ENCODE measurements around the gene NFATC2.
A peak's percentile ranks its signal among the peaks of the same experiment; 100 is the strongest.
"Not testable (repeated sequence)": the region's sequence is repeated elsewhere in the genome, so short reads cannot be mapped to it uniquely, and the experiment has no call there.

Gene NFATC2

DNA sequence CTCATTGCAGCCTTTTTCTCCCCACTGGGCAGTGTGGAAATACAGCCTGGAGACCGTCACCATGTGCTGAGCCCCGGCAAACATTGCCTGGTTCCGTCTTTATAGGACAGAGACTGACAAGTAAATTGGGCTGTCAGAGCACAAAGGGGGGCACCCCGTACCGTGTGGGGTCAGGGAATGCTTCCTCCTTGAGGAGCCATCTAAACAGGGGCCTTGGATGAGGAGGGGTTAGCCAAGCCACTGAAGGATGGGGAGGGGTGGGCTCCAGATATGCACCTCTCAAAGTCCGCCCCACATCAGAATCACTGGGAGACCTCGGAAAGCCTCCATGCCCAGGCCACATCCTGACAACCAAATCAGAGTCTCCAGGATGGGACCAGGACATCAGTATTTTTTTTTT is 73.9 kb downstream of the NFATC2 start:
- DNase-seq: no peak

DNA sequence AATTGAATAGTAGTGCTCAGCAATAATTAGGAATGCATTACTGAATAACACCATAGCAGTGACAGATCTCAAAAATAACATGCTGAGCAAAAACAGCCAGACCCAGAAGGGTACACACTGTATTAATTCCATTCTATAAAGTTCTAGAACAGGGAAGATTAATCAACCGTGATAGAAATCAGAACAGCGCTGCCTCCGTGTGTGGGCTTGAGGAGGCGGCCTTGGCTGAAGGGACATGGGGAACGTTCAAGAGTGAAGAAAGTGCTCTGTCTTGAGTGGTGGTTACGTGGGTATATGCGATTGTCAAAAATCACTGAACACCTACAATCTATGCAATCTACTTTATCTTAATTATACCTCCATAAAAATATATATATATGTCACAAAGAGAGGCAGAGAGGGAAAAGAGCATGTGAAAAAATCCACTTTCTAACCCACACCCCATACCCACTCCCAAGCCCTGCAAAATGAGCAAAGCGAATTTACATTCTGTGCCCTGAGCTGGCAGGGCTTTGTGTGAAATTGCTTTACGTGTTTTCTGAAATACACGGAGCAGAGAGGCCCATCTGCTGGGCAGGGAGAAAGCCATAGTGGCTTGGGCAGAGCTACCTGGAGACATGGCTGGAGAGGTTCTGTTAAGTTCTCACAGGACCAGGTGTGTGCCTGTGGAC is 74.4 kb downstream of the NFATC2 start:
- no peak for DNase-seq

DNA sequence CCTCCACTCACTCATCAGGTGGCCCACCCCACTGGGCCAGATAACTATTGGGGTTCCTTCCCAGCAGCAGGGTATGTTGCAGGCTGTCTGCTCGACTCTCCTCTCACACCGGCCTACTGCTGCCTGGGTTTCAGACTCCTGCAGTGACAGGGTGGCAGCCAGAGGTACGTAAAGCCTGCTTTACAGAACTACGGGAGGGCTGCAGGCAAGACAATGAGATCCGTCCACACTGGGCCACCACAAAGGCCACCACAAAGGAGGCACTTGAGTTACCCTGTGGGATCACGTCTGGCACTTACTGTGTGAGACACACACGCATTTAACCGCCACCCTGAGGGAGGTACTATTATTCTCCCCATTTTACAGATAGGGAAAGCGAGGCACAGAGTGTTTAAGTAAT is 78.5 kb downstream of the NFATC2 start:
- no peak for DNase-seq

DNA sequence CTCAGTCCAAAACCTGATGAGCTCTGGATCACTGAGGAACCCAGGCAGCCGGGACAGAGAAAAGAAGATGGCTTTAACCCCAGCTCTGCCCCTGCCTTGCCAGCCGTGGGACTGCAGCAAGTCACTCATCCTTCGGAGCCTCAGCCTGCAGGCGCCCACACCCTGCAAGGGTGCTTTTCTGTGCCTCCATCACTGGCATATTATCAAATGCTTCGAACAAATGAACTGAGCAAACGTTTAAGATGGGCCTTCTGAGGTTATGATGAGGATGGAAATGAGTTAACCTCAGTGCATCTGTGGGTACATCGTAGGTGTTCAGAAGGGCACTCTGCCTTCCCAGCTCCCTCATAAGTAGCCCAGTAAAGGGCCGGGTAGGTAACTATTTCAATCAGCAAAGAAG is 79.0 kb downstream of the NFATC2 start:
- no peak for DNase-seq

DNA sequence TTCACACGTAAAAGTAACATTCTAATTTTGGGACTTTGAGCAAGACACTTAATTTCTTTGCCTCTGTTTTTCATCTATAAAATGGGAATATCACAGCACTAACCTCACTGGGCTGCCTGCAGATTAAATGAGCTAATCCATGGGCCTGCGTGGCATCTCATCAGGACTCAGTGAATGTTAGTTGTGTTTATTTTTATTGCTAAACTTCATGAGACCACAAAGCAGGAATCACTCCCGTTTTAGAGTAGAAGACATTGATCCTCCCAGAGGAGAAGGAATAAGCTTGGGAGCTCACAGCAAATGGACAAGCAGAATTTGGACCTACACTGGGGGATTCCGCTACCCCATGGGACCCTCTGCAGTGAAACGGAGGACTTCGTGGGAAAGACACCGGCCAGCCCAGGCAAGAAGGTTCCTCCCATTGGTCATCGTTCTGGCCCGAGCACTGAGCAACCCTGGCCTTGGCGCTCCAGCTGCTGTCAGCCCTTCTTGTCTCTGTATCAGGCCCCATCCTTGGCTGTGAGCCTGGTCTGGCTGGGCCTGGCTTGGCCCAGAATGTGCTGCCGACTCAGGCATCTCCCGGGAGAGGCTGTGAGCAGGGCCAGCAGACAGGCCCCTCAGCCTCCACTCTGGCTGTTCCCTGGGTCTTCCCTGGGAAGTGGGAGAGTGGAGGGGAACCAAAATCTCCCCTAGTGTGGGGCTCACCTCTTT is 79.8 kb downstream of the NFATC2 start:
- no peak for DNase-seq

DNA sequence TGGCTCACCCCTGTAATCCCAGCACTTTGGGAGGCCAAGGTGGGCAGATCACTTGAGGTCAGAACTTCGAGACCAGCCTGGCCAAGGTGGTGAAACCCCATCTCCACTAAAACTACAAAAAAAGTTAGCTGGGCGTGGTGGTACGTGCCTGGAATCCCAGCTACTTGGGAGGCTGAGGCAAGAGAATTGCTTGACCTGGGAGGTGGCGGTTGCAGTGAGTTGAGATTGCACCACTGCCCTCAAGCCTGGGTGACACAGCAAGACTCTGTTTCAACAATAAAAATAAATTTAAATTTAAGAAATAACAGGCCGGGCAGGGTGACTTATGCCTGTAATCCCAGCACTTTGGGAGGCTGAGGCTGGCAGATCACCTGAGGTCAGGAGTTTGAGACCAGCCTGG is 80.7 kb downstream of the NFATC2 start:
- DNase-seq: not testable (repeated sequence)

DNA sequence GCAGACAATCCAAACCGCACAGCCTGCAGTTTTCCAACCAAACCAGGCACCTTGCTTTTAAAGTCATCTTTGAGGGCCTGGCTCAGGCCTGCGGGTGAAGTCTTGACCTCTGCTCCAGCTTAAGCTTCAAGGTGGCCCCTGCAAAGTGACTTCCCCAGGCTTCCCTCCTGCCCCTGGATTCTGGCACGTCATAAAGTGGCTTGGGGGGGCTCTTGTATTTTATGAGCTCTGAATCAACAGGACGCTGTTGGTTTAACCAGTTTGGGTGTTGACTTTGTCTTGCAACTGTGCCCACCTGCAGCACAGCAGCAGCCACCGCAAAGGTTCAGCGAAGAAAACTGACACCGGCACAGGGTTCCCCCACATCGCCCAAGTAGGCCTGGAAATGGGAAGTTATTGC is 81.2 kb downstream of the NFATC2 start:
- no peak for DNase-seq

DNA sequence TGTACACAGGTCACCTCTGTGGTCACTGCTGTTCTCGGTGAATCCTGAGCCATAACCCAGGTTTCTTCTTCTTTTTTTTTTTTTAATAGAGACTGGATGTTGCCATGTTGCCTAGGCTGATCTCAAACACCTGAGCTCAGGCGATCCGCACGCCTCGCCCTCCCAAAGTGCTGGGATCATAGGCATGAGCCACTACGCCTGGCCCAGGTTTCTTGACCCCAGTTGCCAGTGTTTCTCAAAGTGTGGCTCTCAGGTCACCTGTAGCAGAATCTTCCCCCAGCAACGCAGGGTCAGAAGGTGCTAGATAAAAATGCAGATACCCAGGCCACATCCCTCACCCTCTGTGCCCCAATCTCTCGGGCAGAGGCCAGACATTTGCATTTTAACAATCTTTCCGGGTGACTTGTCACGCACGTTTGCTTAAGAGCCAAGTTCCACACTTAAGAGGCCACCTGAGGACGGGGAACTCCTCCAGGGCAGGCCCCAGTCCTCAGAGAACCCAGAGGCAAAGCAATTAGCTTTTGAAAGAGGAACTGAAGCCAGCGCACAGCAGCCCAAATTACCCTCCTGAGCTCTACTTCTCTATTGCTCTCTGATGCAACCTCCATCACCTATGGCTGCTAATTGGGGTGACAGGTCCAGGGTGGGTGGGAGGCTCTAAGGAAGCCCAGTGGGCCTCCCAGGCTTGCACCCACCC is 81.8 kb downstream of the NFATC2 start:
- no peak for DNase-seq

DNA sequence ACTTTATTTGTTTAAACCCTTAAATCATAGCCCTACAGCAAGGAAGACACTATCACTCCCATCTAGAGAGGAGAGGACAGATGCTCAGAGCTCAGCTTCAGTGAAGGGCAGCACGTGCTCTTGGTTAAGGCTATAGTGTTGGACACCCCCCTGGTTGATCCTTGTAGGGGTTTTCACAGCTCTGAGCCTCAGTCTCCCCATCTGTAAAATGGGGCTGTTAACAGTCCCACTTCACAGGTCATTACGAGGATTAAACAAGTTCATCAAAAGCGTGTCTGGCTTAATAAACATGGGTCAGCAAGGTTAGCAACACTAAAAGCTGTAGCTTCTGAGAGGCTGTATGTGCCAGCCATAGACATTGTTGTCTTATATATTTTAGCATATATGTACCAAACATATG is 82.4 kb downstream of the NFATC2 start:
- no peak for DNase-seq

DNA sequence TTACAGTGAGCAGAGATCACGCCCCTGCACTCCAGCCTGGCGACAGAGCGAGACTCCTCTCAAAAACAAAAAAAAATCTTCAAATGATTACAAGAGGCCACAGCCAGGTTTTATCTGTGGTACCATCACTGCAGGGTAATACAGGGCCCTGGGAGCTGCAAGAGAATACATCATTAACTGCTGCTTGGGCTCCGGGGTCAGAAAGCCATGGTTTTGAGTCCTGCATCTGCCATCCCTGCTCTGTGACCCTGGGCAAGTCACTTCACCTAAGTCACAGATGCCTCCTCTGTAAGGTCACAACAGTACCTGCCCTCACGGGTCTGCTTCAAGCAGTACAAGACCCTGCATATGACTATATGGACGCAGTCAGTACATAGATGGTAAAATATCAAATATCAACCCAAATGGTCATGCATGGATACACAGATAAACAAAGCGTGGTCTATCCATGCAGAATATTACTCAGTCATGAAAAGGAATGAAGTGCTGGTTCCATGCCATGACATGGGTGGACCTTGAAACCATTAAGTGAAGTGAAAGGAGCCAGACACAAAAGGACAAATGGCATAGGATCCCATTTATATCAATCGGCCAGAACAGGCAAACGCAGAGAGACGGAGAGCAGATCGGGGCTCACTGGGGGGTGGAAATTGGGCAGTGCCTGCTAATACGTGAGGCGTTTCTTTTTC is 83.6 kb downstream of the NFATC2 start:
- DNase-seq: no peak

DNA sequence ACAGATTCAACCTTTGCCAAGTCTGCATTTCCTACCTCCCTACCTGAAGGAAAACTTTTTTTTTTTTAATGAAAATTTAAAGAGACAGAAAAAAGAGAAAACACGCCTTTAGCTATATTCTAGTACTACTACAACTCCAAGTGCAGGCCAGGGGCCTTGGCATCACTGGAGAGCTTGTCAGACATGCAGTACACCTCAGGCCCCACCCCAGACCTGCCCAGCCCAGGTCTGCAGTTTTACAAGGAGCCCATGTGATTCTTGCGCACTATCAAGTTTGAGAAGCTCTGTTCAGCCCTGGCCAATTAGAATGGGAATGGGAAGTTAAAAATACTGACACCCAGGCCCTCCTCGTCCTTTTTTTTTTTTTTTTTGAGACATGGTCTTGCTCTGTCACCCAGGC is 85.0 kb downstream of the NFATC2 start:
- no peak for DNase-seq

DNA sequence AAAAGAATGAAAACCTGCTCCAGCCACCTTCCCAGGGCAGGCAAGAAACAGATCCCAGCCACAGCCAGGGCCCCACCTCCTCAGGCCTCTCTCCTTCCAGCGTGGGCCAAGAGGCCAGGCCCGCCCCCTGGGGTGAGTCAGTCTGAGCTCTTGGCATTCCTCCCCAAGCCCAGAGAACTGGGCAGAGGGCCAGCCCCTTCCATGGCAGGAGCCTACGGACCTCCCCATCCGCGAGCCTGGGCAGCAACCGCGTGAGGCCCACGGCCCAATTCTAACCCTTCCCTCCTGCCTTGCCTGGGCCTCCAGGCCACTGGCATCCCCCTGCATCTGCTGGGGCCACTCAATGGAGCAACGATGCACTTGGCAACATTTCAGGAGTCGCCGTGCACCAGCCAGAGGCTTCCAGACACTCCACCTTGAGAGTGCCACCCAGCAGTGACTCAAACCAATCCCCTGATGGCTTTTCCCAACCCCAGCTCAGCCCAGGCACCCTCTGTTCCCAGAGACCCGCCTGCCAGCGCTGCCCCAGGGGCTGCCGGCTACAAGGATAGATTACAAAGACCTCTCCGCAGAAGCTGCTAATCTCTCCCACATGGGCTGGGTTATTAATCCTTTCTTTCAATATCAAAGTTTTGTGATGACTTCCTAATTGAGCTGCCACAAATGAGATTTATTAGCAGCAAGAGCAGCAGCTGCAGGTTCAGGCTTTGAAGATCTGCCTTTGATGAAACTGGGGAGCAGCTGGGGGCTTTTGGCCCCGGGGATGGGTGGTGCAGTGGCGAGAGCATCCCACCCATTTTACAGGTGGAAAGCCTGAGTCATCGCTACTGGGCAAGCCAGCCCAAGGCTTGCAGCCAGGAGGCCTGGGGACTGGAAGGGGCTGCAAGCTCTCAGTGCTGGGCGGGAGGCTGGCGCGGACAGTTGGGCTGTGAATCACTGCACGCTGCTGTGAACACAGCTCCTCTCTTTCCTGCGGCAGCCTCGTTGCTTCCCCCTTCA is 85.7 kb downstream of the NFATC2 start:
- DNase-seq: peak; percentile 91

DNA sequence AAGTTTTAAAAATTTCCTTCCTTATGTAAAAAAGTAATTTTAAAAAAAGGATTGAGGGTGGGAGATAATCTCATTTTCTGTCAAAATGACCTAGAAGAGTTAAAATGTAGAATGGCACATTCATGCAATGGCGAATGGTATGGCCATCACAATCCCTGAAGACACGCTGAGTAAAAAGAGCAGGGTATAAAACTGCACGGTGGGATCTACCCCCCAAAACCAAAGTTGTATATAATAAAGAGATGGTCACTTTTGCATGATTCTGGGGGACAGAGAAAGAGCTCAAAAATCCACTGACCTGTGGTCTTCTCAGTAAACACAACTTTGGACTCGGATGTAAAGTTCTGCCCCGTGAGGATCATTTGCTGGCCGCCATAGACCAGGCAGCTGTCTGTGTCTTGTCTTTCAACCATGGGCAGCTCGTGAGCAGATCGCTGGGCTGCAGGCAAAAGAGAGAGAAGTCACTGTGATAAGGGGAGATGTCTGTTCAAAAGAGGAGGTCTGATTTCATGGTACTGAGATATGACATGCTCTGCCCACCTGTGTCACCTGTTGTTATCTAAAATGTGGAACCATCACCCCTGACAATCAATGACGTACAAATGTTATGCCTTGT is 88.2 kb downstream of the NFATC2 start:
- no peak for DNase-seq

DNA sequence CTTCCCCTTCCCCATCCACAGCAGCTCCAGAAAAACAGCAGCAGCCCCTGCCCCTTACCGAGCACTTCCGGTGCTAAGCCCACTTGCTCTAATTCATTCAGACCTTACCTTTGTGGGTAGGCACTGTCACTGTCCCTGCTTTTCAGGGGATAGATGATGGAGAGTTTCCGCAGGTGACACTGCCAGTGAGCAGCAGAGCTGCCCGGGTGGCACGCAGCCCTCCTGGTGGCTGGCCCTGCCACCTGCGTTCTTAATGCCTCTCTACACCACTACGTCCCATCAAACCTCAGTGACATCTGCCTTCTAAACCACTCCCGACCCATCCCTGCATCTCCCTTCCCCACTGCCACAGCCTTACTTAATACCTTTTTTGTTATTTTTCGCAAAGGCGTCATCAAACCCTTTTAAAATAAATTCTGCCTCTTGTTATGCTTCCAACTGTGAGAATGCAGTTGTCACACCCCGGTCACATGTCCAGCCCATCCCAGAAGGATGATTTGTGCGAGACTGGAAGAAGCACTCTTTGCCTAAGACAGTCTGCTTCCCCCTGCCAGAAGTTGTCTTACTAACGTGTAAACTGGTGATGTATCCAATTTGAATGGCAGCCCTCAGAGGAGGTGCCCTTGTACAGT is 89.7 kb downstream of the NFATC2 start:
- DNase-seq: no peak

DNA sequence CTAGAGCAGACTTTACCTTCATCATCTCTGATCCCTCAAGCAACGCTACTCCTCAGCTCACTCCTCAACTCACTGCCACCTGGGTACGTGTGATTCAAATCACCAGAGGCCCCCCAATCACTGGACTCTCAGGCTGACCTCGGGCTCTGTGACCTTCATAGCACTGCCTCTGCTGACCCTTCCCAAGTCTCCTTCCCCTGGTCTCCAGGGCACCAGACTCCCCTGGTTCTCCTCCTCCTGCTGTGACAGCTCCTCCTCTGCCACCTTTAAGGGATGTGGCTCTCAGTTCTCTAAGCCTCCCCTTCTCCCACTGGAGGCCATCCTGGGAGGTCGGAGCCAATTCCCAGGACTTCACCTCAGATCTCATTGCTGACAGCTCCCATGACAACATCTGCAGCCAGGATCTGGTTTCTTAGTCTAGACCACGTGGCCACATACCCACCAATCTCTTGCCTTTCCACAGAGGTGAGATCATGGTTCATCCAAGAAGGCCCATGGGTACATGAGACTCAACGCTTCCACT is 90.4 kb downstream of the NFATC2 start:
- DNase-seq: no peak

DNA sequence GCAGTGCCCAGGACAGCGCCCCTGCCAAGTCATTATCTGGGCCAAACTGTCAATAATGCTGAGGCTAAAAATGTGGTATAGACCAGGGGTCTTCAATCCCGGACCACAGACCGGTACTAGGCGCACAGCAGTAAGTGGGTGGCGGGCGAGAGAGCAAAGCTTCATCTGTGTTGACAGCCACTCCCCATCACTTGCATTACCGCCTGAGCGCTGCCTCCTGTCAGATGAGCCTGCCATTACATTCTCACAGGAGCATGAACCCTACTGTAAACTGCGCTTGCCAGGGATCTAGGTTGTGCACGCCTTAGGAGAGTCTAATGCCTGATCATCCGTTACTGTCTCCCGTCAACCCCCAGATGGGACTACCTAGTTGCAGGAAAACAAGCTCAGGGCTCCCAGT is 91.0 kb downstream of the NFATC2 start:
- DNase-seq: no peak

DNA sequence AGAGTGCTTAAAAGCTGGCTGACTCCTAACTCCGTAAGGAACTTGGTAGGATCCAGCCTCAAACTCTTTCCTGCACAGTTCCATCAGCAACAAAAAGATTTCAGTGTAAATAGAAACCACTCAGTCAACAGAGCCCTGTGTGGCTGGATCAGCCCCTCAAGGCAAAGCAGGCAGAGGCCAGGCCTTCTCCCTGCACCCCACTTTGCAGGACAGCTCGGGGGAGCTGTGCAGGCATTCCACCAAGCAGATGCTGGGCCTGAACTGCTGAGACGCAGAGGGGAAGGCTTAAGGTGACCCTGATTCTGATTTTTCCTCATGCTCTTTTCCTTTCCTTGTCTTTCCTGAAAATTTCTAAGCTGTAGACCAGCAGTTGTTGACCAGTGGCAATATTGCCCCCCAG is 91.5 kb downstream of the NFATC2 start:
- DNase-seq: no peak

DNA sequence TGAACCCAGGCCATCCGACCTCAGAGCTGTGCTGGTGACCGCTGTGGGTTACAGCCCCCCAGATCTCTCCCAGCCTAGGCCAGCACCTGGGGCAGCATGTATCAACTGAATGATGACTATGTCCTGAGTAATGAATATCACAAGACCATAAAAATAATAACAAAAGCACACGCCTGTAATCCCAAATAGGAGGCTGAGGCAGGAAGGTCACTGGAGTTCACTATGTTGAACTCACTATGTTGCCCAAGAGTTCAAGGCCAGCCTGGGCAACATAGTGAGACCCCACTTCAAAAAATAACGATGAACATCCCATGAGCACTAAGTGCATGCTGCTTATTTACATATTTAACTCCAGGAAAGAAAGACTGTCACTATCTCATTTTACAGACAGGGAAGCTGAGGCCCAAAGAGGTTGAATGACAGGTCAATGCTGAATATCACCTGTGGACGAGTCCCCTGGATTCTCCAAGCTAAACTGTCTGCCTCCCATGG is 92.3 kb downstream of the NFATC2 start:
- DNase-seq: no peak

DNA sequence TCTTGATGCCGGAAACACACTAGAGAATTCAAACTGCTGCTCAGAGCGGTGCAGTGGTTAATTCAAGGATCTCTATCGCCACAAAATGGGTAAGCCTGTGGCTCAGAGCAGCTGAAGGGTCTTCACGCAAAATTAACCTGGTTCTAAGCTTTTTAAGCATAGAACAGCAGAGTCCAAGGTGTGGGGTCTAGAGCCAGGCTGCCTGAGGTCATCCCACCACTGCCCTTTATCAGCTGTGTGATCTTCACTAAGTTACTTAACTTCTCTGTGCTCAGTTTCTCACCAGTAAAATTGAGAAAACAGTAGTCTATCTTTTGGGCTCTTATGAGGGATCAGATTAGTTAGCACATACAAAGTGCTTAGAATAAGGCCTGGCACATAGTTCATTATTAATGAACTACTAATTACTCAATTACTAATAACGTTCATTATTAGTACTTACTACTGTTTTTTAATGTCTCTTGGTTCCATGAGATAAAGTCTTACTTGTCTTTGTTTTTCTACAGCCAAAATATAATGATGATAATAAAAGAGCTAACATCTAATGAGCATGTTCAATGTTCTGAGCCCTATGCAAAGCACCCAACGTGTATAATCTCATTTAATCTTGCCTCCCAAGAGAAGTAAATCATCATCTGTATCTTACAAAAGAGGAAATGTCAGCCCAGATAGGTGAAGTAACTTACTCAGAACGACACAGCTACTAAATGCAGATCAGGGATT is 92.9 kb downstream of the NFATC2 start:
- no peak for DNase-seq

DNA sequence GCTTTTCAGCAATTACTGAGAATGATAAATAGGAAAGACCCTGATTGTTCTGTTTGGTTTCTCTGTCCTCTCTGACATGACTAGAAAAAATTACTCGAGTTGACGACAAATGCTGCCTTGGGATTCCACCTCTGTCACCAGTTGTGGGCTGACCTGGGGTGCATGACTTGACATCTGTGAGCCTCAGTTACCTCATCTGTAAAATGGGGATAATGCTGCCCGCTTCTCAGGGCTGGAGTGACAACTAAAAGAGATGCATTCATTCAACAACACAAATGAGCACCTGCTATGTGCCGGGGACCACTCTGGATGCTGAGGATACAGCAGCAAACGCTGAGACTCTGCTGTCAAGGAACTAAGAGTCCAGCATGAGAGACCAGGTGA is 94.8 kb downstream of the NFATC2 start:
- no peak for DNase-seq

Measured in NCI-H2029 treated with DMSO at 0.1 percent for 48 hours (cell line).